HL-60 (cell line): ENCODE data around the gene ATRNL1.
"Not testable (repeated sequence)": the region's sequence is repeated elsewhere in the genome, so short reads cannot be mapped to it uniquely, and the experiment has no call there.

Experiments used
- DNase-seq, 2 experiments: peaks; one replicate each; pipeline ENCODE4 v3.0.0-alpha.2; 2010 to 2020; ENCODE audit warnings: low read depth in 1 of 2, low spot score in 1 of 2
- H3K27ac ChIP-seq: fragments of 250-450 bp; sonication (Bioruptor Pico); replicated peaks from 2 replicates; pipeline ENCODE4 v1.5.1; 2020; ENCODE audit warnings: mild to moderate bottlenecking, moderate library complexity
- H3K27me3 ChIP-seq: fragments of 250-450 bp; sonication (Bioruptor Pico); 2 replicates; pipeline ENCODE4 v1.5.1; 2021; ENCODE audit warnings: mild to moderate bottlenecking, moderate library complexity; ENCODE audit not compliant: insufficient read depth, poor library complexity, severe bottlenecking
- H3K4me3 ChIP-seq: replicated peaks from 2 replicates; pipeline ENCODE4 v1.5.1; 2011; ENCODE audit warnings: mild to moderate bottlenecking, control low read depth, low read length; ENCODE audit not compliant: insufficient read depth
- CTCF ChIP-seq: IDR thresholded peaks from one replicate; pipeline ENCODE4 v1.5.1; 2011; ENCODE audit warnings: low read length, control low read depth, inconsistent platforms; ENCODE audit not compliant: insufficient read depth
- GABPA ChIP-seq: IDR thresholded peaks from 2 replicates; pipeline ENCODE4 v1.6.1; 2012; ENCODE audit warnings: low read depth
- POLR2AphosphoS5 ChIP-seq: IDR thresholded peaks from 2 replicates; pipeline ENCODE4 v1.6.1; 2012; ENCODE audit warnings: low read depth
- REST ChIP-seq: IDR thresholded peaks from 2 replicates; pipeline ENCODE4 v1.6.1; 2012; ENCODE audit warnings: low read depth; ENCODE audit not compliant: insufficient replicate concordance
- SPI1 ChIP-seq: IDR thresholded peaks from 2 replicates; pipeline ENCODE4 v1.6.1; 2012; ENCODE audit warnings: low read depth, mild to moderate bottlenecking, borderline replicate concordance

Gene ATRNL1

GRCh38 chr10:115744089-115744488 is 650.9 kb downstream of the ATRNL1 start:
- H3K27me3 ChIP-seq: no peaks in the 10 kb centered on the region
- DNase-seq: no peak
- TF ChIP-seq REST: no peak
- TF ChIP-seq CTCF: no peak
- TF ChIP-seq SPI1: no peak
- TF ChIP-seq GABPA: no peak
- no peak for TF ChIP-seq POLR2AphosphoS5
- no peak overlapping the region for H3K27ac ChIP-seq
- no peak overlapping the region for H3K4me3 ChIP-seq

GRCh38 chr10:115745943-115746342 is 652.8 kb downstream of the ATRNL1 start:
- DNase-seq: no peak
- no peak for TF ChIP-seq SPI1
- Histone ChIP-seq H3K27ac (no peak overlapping the region), H3K4me3 (no peak overlapping the region), H3K27me3 (no peaks in the 10 kb centered on the region)

- H3K27me3 ChIP-seq: no peaks in the 10 kb centered on the region
- H3K27ac ChIP-seq: no peak overlapping the region
- DNase-seq: no peak
- TF ChIP-seq SPI1: no peak
- TF ChIP-seq CTCF: no peak
- TF ChIP-seq REST: no peak
- TF ChIP-seq POLR2AphosphoS5: no peak
- TF ChIP-seq GABPA: no peak
- no peak overlapping the region for H3K4me3 ChIP-seq
Observed at GRCh38 chr10:115747811-115748210, 654.6 kb downstream of the ATRNL1 start.

- H3K27ac ChIP-seq, DNase-seq, H3K27me3 ChIP-seq, H3K4me3 ChIP-seq: not testable (repeated sequence)
Observed at GRCh38 chr10:115758488-115758887, 665.3 kb downstream of the ATRNL1 start.

- TF ChIP-seq POLR2AphosphoS5: no peak
- no peak for TF ChIP-seq CTCF
- TF ChIP-seq REST: no peak
- no peak for TF ChIP-seq GABPA
- no peak for TF ChIP-seq SPI1
- Histone ChIP-seq H3K27ac (no peak overlapping the region), H3K27me3 (no peaks in the 10 kb centered on the region), H3K4me3 (no peak overlapping the region)
- DNase-seq: no peak
Observed at GRCh38 chr10:115760131-115760530, 667.0 kb downstream of the ATRNL1 start.
